H1 (cell line): ENCODE measurements around the gene PFN2. TPM values are rescaled to one million over a fixed set of nuclear protein-coding genes. Genes with fewer than 3 reads are reported as not detected.

ENCODE experiments used
- BRCA1 ChIP-seq: IDR thresholded peaks from 2 replicates; pipeline ENCODE4 v1.6.1; 2012; ENCODE audit warnings: low read depth, low read length, improper control_type of control experiment
- CBX8 ChIP-seq: fragments of 300-800, 300-1000 bp; sonication (generic); IDR thresholded peaks from 2 replicates; pipeline ENCODE4 v1.7.1; 2016; ENCODE audit warnings: low read depth, low read length, borderline replicate concordance
- CHD1 ChIP-seq: IDR thresholded peaks from 2 replicates; pipeline ENCODE4 v1.6.1; 2012; ENCODE audit warnings: low read depth, low read length, improper control_type of control experiment
- CTBP2 ChIP-seq: IDR thresholded peaks from 2 replicates; pipeline ENCODE4 v1.7.0; 2011; ENCODE audit warnings: borderline replicate concordance, mild to moderate bottlenecking, moderate library complexity, mixed read lengths, low read length; ENCODE audit not compliant: insufficient read depth, insufficient read length
- EGR1 ChIP-seq: IDR thresholded peaks from 2 replicates; pipeline ENCODE4 v1.6.1; 2011; ENCODE audit warnings: low read depth, low read length, borderline replicate concordance
- EP300 ChIP-seq, 2 experiments: IDR thresholded peaks; 1 replicate in 1 of 2; 2 replicates in 1 of 2; pipeline ENCODE4 v1.6.1; 2011 to 2012; ENCODE audit warnings: low read depth in 2 of 2, low read length in 2 of 2, mild to moderate bottlenecking in 2 of 2, borderline replicate concordance in 1 of 2, inconsistent platforms in 1 of 2, moderate library complexity in 1 of 2
- EZH2 ChIP-seq: fragments of 200-600 bp; sonication (generic); IDR thresholded peaks from 2 replicates; pipeline ENCODE4 v1.7.1; 2012; ENCODE audit warnings: low read depth, mild to moderate bottlenecking, moderate library complexity, low read length, inconsistent platforms; ENCODE audit not compliant: severe bottlenecking
- KDM1A ChIP-seq: fragments of 200-600, 300-600 bp; sonication (generic); IDR thresholded peaks from 2 replicates; pipeline ENCODE4 v1.7.1; 2016; ENCODE audit warnings: mild to moderate bottlenecking, low read length, borderline replicate concordance
- KDM5A ChIP-seq: fragments of 200-600 bp; IDR thresholded peaks from 2 replicates; pipeline ENCODE4 v1.7.1; 2012; ENCODE audit warnings: mild to moderate bottlenecking, low read length, inconsistent platforms, mixed read lengths
- POLR2A ChIP-seq, 2 experiments: IDR thresholded peaks; 1 replicate in 1 of 2; 2 replicates in 1 of 2; pipeline ENCODE4 v1.6.1; 2011; ENCODE audit warnings: low read depth in 2 of 2, low read length in 2 of 2, mild to moderate bottlenecking in 2 of 2; ENCODE audit errors: control extremely low read depth in 1 of 2
- SIRT6 ChIP-seq: IDR thresholded peaks from one replicate; pipeline ENCODE4 v1.7.1; 2012; ENCODE audit warnings: low read length, inconsistent platforms
- SIX5 ChIP-seq: IDR thresholded peaks from 2 replicates; pipeline ENCODE4 v1.6.1; 2011; ENCODE audit warnings: mild to moderate bottlenecking, low read depth, low read length
- SP1 ChIP-seq: IDR thresholded peaks from 2 replicates; pipeline ENCODE4 v1.6.1; 2011; ENCODE audit warnings: low read depth, low read length
- SP2 ChIP-seq: IDR thresholded peaks from 2 replicates; pipeline ENCODE4 v1.6.1; 2012; ENCODE audit warnings: mild to moderate bottlenecking, low read length, inconsistent platforms
- TAF1 ChIP-seq: IDR thresholded peaks from 2 replicates; pipeline ENCODE4 v1.6.1; 2011; ENCODE audit warnings: mild to moderate bottlenecking, low read depth, low read length
- USF2 ChIP-seq: IDR thresholded peaks from 2 replicates; pipeline ENCODE4 v1.6.1; 2011; ENCODE audit warnings: low read length, improper control_type of control experiment
- YY1 ChIP-seq: IDR thresholded peaks from 2 replicates; pipeline ENCODE4 v1.6.1; 2011; ENCODE audit warnings: low read depth, mild to moderate bottlenecking, low read length
- polyA plus RNA-seq, 7 experiments: library from polyadenylated mRNA; depleted of rRNA in 3 of 7; stranded (reverse) in 5 of 7; unstranded in 2 of 7; fragments of >200 nt in 5 of 7; fragments of 200-250 nt in 2 of 7; gene quantifications; 1 replicate in 5 of 7; 2 replicates in 1 of 7; 4 replicates in 1 of 7; pipeline versions ENCODE4 v1.2.1 to v1.2.3, GENCODE V29; 2011 to 2013; ENCODE audit warnings: missing spikeins in 2 of 7, mixed read lengths in 2 of 7
- total RNA-seq: library from RNA; stranded (reverse); fragmentation: NEBNext Ultra II Directional; extraction: Animal tissue kit (Norgen Biotek cat#: 25700); gene quantifications from 2 replicates; pipeline ENCODE4 v1.2.1, GENCODE V29; 2021
- TF ChIP-seq, protein P1 (sequence below): IDR thresholded peaks from 2 replicates; pipeline ENCODE4 v1.6.1; 2012; ENCODE audit warnings: inconsistent platforms
- TF ChIP-seq, protein P2 (sequence below): IDR thresholded peaks from 2 replicates; pipeline ENCODE4 v1.6.1; 2011; ENCODE audit warnings: low read depth, mild to moderate bottlenecking, low read length; ENCODE audit not compliant: insufficient read depth
- TF ChIP-seq, protein P3 (sequence below), 3 experiments: IDR thresholded peaks; 1 replicate in 2 of 3; 2 replicates in 1 of 3; pipeline versions ENCODE4 v1.5.1 to v1.6.1; 2011; ENCODE audit warnings: low read length in 3 of 3, mild to moderate bottlenecking in 3 of 3, inconsistent platforms in 2 of 3, low read depth in 1 of 3, moderate library complexity in 1 of 3; ENCODE audit not compliant: insufficient read depth in 1 of 3; ENCODE audit errors: control extremely low read depth in 1 of 3

The PFN2 gene
- total and polyA plus RNA-seq, 2 of the 8 experiments (the other 6 are each of a cell fraction or from before 2014, with no cell fraction given), result 175 to 311 TPM

- TF ChIP-seq BRCA1, result no peak
- TF ChIP-seq CHD1, result no peak
- no peak for TF ChIP-seq SIRT6
- TF ChIP-seq EZH2, result no peak
- no peak for TF ChIP-seq CTBP2
- no peak for TF ChIP-seq EGR1
- TF ChIP-seq POLR2A (IDR thresholded peaks at IDR 0.05; ENCODE audit: control extremely low read depth in 1 of 2, low read depth in 2 of 2, low read length in 2 of 2), result peak; percentile 81 to 94
- TF ChIP-seq, protein P1, sequence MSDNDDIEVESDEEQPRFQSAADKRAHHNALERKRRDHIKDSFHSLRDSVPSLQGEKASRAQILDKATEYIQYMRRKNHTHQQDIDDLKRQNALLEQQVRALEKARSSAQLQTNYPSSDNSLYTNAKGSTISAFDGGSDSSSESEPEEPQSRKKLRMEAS, result peak; percentile 45
- TF ChIP-seq, protein P2, sequence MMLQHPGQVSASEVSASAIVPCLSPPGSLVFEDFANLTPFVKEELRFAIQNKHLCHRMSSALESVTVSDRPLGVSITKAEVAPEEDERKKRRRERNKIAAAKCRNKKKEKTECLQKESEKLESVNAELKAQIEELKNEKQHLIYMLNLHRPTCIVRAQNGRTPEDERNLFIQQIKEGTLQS, result no peak
- TF ChIP-seq YY1, result peak; percentile 86
- TF ChIP-seq SIX5, result no peak
- TF ChIP-seq, protein P3, sequence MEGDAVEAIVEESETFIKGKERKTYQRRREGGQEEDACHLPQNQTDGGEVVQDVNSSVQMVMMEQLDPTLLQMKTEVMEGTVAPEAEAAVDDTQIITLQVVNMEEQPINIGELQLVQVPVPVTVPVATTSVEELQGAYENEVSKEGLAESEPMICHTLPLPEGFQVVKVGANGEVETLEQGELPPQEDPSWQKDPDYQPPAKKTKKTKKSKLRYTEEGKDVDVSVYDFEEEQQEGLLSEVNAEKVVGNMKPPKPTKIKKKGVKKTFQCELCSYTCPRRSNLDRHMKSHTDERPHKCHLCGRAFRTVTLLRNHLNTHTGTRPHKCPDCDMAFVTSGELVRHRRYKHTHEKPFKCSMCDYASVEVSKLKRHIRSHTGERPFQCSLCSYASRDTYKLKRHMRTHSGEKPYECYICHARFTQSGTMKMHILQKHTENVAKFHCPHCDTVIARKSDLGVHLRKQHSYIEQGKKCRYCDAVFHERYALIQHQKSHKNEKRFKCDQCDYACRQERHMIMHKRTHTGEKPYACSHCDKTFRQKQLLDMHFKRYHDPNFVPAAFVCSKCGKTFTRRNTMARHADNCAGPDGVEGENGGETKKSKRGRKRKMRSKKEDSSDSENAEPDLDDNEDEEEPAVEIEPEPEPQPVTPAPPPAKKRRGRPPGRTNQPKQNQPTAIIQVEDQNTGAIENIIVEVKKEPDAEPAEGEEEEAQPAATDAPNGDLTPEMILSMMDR (IDR thresholded peaks at IDR 0.05; ENCODE audit: control extremely low read depth in 1 of 3, insufficient read depth in 1 of 3, low read depth in 1 of 3, low read length in 3 of 3), result peak in 1 of 3 experiments; percentile 26; a peak in 1 of 4 replicates
- TF ChIP-seq USF2, result no peak
- TF ChIP-seq EP300 (IDR thresholded peaks at IDR 0.05; ENCODE audit: borderline replicate concordance in 1 of 2, low read depth in 2 of 2, low read length in 2 of 2), result 0 out of 3 replicates have a peak, but pooled peaks of 1 of the 2 experiments have one; percentile 38
- no peak for TF ChIP-seq KDM1A
- TF ChIP-seq KDM5A, result no peak
- TF ChIP-seq SP2, result no peak
- TF ChIP-seq TAF1, result peak; percentile 92
- TF ChIP-seq CBX8, result no peak
- no peak for TF ChIP-seq SP1
These were observed 1.4 kb downstream of the PFN2 start (continued) for GRCh38 chr3:149969110-149969939.
